K562 (cell line): ENCODE data around the gene CHI3L1. TPM values are rescaled to one million over a fixed set of nuclear protein-coding genes. Genes with fewer than 3 reads are reported as not detected.
A peak's percentile ranks its signal among the peaks of the same experiment; 100 is the strongest.

Experiments
- ATAC-seq: fragments of 200-7000 bp; cut with Tn5 transposase; 3 replicates; pipeline ENCODE4 v1.9.1; 2020; ENCODE audit warnings: moderate library complexity
- BruUV-seq: library from RNA; stranded (reverse); fragments of 400-500 nt; replicated peaks from 2 replicates; lab custom pipeline; 2021; lab: Mats Ljungman, UMichigan
- CTCF ChIA-PET: fragments of 300-600 bp; formaldehyde crosslinking; extraction: SDS; loops from one replicate; lab custom pipeline; 2021; ENCODE audit warnings: low intra/inter-chr PET ratio; lab: Yijun Ruan, JAX
- POLR2A ChIA-PET: fragments of 300-600, 350-650 bp; sonication (Branson Sonifier 250); formaldehyde crosslinking; extraction: SDS; loops from one replicate; lab custom pipeline; 2021; ENCODE audit warnings: antibody characterized with exemption, inconsistent platforms; lab: Yijun Ruan, JAX
- DNase-seq, 4 experiments: peaks; one replicate each; pipeline versions ENCODE4 v3.0.0 to v3.0.0-alpha.2; 2011 to 2018; ENCODE audit warnings: low spot score in 3 of 4, mixed read lengths in 3 of 4; ENCODE audit errors: extremely low read depth in 1 of 4
- FAIRE-seq: peaks from 2 replicates; lab custom pipeline; 2011; peaks lifted over from hg19 to GRCh38; lab: Jason Lieb, UNC
- H2AFZ ChIP-seq: 2 replicates; pipeline ENCODE4 v1.6.0; 2011; ENCODE audit warnings: low read depth, low read length, control low read depth, inconsistent platforms
- H3K27ac ChIP-seq: fragments of 200-600 bp; 3 replicates; pipeline ENCODE4 v1.8.0; 2011; ENCODE audit warnings: low read depth, mild to moderate bottlenecking, control low read depth, inconsistent platforms, low read length, moderate library complexity, mixed read lengths; ENCODE audit errors: extremely low read depth
- H3K27me3 ChIP-seq, 2 experiments: fragments of 300-600 bp in 1 of 2; 2 replicates in 1 of 2; 3 replicates in 1 of 2; pipeline versions ENCODE4 v1.6.0 to v1.8.0; 2011; ENCODE audit warnings: inconsistent platforms in 2 of 2, low read length in 2 of 2, mild to moderate bottlenecking in 1 of 2, mixed read lengths in 1 of 2, moderate library complexity in 1 of 2; ENCODE audit not compliant: control insufficient read depth in 2 of 2, insufficient read depth in 2 of 2
- H3K36me3 ChIP-seq: fragments of 300-600 bp; 3 replicates; pipeline ENCODE4 v1.8.0; 2011; ENCODE audit warnings: mild to moderate bottlenecking, low read length, inconsistent platforms; ENCODE audit not compliant: control insufficient read depth, insufficient read depth
- H3K4me1 ChIP-seq, 2 experiments: fragments of 200-600 bp in 1 of 2; replicated peaks in 1 of 2; 2 replicates in 1 of 2; 3 replicates in 1 of 2; pipeline versions ENCODE4 v1.5.1 to v1.8.0; 2011; ENCODE audit warnings: inconsistent platforms in 2 of 2, low read length in 2 of 2, mild to moderate bottlenecking in 1 of 2, mixed read lengths in 1 of 2, moderate library complexity in 1 of 2; ENCODE audit not compliant: control insufficient read depth in 2 of 2, insufficient read depth in 2 of 2
- H3K4me2 ChIP-seq: 2 replicates; pipeline ENCODE4 v1.6.1; 2011; ENCODE audit warnings: low read length, control low read depth, inconsistent platforms, mixed read lengths; ENCODE audit not compliant: insufficient read depth
- H3K4me3 ChIP-seq: fragments of 200-600 bp; sonication (generic), shearing (Covaris generic); 2 replicates; pipeline ENCODE4 v1.5.1; 2016; ENCODE audit warnings: control low read depth, inconsistent platforms
- H3K79me2 ChIP-seq: fragments of 200-600 bp; 3 replicates; pipeline ENCODE4 v1.8.0; 2011; ENCODE audit warnings: low read length, inconsistent platforms; ENCODE audit not compliant: control insufficient read depth, insufficient read depth
- H3K9ac ChIP-seq, 2 experiments: 2 replicates each; pipeline versions ENCODE4 v1.6.0 to v1.6.1; 2011; ENCODE audit warnings: low read depth in 2 of 2, low read length in 2 of 2, control low read depth in 1 of 2, inconsistent platforms in 1 of 2, mild to moderate bottlenecking in 1 of 2, mixed read lengths in 1 of 2; ENCODE audit not compliant: insufficient read depth in 1 of 2
- H3K9me1 ChIP-seq: one replicate; pipeline ENCODE4 v1.6.0; 2011; ENCODE audit warnings: inconsistent platforms, mild to moderate bottlenecking, low read length, moderate library complexity; ENCODE audit not compliant: control insufficient read depth, insufficient read depth
- H3K9me3 ChIP-seq: replicated peaks from 2 replicates; pipeline ENCODE4 v1.5.1; 2011; ENCODE audit warnings: low read depth, low read length, inconsistent platforms; ENCODE audit not compliant: control insufficient read depth, insufficient read depth
- H4K20me1 ChIP-seq: replicated peaks from 2 replicates; pipeline ENCODE4 v1.6.1; 2011; ENCODE audit warnings: low read length, inconsistent platforms, mixed read lengths; ENCODE audit not compliant: control insufficient read depth, insufficient read depth
- CEBPG ChIP-seq, 3 experiments: fragments of 200-800 bp in 1 of 3; sonication (Bioruptor generic) in 1 of 3; sonication (generic) in 1 of 3; formaldehyde crosslinking in 1 of 3; IDR thresholded peaks in 2 of 3; conservative IDR thresholded peaks in 1 of 3; 2 replicates each; pipeline versions ENCODE4 v1.6.1 to v1.8.0; 2016 to 2022; ENCODE audit warnings: missing compliant biosample characterization in 2 of 3, missing genetic modification characterization in 2 of 3, mild to moderate bottlenecking in 1 of 3, missing genetic modification reagents in 1 of 3
- SAP30 ChIP-seq: fragments of 200-600 bp; sonication (generic); IDR thresholded peaks from 2 replicates; pipeline ENCODE4 v1.6.1; 2012; ENCODE audit warnings: borderline replicate concordance, low read depth, mild to moderate bottlenecking, moderate library complexity, low read length, control low read depth, inconsistent platforms; ENCODE audit not compliant: insufficient read depth, poor library complexity, severe bottlenecking
- WGBS: fragments of 100-300 bp; shearing (Covaris generic); methylation state at CpG from one replicate; pipeline ENCODE4 v1.1.6; 2016; ENCODE audit warnings: low coverage, mixed read lengths; ENCODE audit not compliant: insufficient coverage; ENCODE audit errors: missing lambda C conversion rate; 5-methylcytosine and 5-hydroxymethylcytosine counted together
- in situ Hi-C: fragments of 300-500 bp; cut with MboI; formaldehyde crosslinking; loops from 4 replicates; pipeline ENCODE4 v1.15.0; 2018; ENCODE audit warnings: inconsistent platforms, mixed read lengths
- intact Hi-C: fragments of 100-400 bp; cut with micrococcal nuclease; formaldehyde crosslinking; loops from 2 replicates; pipeline ENCODE4 v1.14.2; 2022
- polyA plus RNA-seq, 8 experiments: library from polyadenylated mRNA; depleted of rRNA in 4 of 8; stranded (reverse) in 5 of 8; unstranded in 3 of 8; fragments of >200 nt; fragmentation: Nextera tagmentation in 2 of 8; fragmentation: Illumina TruSeq in 1 of 8; extraction: Ambion mirVana in 2 of 8; extraction: Trizol in 1 of 8; gene quantifications; 2 replicates each; pipeline versions ENCODE4 v1.2.1 to v1.2.3, GENCODE V29; 2011 to 2014; ENCODE audit warnings: inconsistent platforms in 1 of 8, missing spikeins in 1 of 8
- total RNA-seq, 7 experiments: library from RNA; depleted of rRNA in 6 of 7; stranded (reverse); fragments of >200 nt in 6 of 7; fragmentation: Illumina TruSeq in 2 of 7; extraction: Trizol in 2 of 7; gene quantifications; 2 replicates each; pipeline versions ENCODE4 v1.2.1 to v1.2.3, GENCODE V29; 2011 to 2021; ENCODE audit warnings: low replicate concordance in 1 of 7

The CHI3L1 gene
- total and polyA plus RNA-seq, 9 of the 15 experiments (the other 6 are each of a cell fraction or from before 2014, with no cell fraction given): not detected

DNA sequence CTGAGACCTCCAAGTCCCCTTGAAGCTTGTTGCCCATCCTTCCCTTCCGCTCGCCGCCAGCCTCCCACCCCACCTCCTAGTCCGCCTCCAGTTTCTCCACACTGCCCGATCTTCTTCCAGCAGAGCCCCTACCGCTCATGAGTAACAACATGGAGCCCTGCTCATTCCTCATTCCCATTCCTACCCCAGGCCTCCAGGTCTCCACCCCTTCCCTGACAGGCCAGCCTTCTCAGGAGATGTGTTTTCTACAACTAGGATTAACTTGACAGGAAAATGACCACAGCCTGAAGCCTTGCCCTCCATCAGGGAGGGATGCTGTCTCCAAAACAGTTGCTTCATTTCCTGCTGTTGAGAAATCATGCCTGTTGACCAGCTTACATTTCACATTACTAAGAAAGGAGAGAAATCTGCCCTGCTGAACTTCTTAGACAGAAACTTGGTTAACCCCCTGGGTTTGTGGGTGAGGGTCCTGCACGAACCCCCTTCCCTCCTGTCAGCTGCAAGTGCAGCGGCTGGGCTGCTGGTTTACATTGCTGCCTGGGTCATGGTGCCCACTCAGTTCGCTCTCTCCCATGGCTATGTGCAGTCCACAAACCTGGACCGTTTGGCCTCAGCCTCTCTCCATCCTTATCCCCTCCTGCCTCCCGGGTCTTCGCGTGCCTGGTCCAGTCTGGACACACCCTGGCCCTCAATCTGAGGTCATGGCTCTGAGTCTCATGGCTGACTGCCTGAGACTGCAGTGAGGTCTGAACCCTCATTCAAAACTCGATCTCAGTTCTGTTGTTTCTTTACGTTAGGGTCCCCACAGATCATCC, 16.1 kb upstream of the CHI3L1 start:
- no peak overlapping the region for H2AFZ ChIP-seq
- no TSS peak for BruUV-seq
- no peak overlapping the region for H3K4me2 ChIP-seq
- peaks cover 34 to 63% of the 10 kb centered on the region in 2 experiments for H3K27me3 ChIP-seq
- no peaks in the 10 kb centered on the region for H3K4me1 ChIP-seq
- ChIA-PET POLR2A (interaction anchor here (1.9 kb wide), 1 partner anchor 13 kb away, joined by 6 read pairs; no protein-coding TSS in a partner anchor), CTCF (no interaction called here)
- H4K20me1 ChIP-seq: no peaks in the 10 kb centered on the region; the same call in 1 of the 2 replicates
- ATAC-seq: no peak
- no peaks in the 10 kb centered on the region for H3K36me3 ChIP-seq
- no peak for FAIRE-seq
- no peak overlapping the region for H3K27ac ChIP-seq
- TF ChIP-seq SAP30: no peak
- TF ChIP-seq CEBPG (CRISPR knock-in tag; IDR thresholded peaks at IDR 0.05): no peak
- peak; percentile 28 to 40; a peak in 1 of 4 replicates for TF ChIP-seq CEBPG (tag; conservative IDR thresholded peaks at IDR 0.05 in 1 of 2, IDR thresholded peaks at IDR 0.05 in 1 of 2)
- no peak overlapping the region for H3K4me3 ChIP-seq
- no peaks in the 10 kb centered on the region for H3K9me1 ChIP-seq
- H3K9me3 ChIP-seq: no peaks in the 10 kb centered on the region
- intact Hi-C loops: no loop called here
- WGBS: under 1% methylated on average over 15 of the region's 15 CpGs
- no peaks in the 10 kb centered on the region for H3K79me2 ChIP-seq
- H3K9ac ChIP-seq: no peak overlapping the region
- no peak for DNase-seq
- in situ Hi-C loops: no loop called here
